Islet precursor cell (in vitro differentiated cells): ENCODE data around the gene ABCA6.

Source experiments
- DNase-seq: peaks from one replicate; pipeline ENCODE4 v3.0.0-alpha.2; 2018

Gene ABCA6

DNA sequence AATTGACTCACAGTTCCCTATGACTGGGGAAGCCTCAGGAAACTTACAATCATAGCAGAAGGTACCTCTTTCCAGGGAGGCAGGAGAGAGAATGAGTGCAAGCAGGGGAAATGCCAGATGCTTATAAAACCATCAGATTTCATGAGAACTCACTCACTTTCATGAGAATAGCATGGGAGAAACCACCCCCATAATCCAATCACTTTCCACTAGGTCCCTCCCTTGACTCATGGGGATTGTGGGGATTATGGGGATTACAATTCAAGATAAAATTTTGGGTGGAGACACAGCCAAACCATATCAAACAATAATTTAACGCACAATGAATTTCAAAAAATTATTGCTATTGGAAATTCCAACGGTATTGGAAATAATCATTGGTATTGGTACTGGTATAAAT is 96.0 kb downstream of the ABCA6 start:
- no peak for DNase-seq

DNA sequence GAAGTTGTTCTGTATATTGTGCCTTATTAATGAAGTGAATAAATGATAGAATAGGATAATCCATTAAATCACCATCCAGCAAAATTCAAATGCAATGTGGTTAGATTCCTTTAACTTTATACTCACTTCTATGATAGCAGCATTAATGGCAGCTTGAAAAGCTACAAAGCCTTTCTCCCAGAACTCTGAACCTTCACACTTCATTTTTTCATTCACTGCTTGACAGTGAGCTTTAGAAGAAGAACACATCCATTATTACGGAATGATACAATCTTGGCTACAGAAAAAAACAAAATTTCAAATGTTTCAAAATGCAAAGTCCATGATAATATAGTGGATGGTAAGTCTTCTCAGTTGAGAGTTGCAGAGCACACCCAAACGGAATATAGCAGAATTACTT is 97.3 kb downstream of the ABCA6 start:
- DNase-seq = no peak

DNA sequence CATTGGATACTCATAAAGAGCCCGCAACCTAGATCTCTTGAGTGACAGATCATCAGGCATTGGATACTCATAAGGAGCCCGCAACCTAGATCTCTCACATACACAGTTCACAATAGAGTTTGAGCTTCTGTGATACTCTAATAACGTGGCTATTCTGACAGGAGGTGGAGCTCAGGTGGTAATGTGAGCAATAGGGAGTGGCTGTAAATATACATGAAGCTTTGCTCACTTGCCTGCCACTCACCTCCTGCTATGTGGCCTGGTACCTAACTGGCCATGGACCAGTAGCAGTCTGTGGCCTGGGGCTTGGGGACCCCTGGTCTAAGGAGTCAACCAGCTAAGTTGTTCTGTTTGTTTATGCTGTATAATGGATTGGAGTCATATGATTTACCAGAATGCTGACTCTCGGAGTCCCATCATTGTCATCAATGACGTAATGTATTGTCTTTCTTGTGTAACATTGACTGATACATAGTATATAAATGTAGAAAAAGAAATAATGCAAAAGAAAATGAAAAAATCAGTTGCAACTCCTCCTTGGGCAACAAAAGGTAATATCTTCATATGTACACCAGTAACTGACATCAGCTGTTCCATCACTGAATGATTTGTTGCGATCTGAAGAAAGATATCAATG is 98.5 kb downstream of the ABCA6 start:
- DNase-seq = no peak

DNA sequence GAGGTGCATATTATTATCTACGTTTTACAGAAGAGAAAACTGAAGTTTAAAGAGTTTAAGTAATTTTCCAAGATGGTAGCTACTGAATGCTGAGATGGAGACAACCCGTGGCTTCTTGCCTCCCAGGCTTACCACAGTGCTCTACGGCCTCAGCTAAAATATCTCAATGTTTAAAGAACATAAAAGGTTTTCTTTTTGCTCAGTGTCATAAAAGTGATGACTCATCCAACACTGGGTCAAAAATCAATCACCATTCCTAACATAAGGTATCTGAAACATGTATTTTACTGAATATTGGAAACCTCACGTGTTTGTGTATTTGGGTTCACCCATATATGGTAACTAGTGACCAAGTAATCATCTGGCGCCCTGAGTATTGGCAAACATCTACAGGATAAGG is 99.4 kb downstream of the ABCA6 start:
- no peak for DNase-seq

DNA sequence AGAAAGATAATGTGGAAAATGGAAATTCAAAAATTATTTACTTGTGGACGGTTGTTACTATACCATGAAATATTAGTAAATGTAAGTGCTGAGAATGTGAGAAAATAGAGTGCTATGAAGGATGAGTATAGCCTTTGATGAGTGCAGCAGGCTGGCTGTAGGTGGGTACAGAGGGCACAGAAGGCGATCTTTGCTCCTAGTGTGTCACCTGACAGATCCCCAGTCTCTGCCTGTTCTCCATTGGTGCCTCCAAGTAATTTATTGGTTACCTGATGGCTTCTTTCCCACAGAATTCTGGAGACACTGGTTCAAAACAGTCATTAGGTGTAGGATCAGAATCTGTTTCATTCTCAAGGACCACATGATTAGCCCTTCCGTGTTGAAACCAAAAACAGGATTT is 109.9 kb downstream of the ABCA6 start:
- DNase-seq = no peak

DNA sequence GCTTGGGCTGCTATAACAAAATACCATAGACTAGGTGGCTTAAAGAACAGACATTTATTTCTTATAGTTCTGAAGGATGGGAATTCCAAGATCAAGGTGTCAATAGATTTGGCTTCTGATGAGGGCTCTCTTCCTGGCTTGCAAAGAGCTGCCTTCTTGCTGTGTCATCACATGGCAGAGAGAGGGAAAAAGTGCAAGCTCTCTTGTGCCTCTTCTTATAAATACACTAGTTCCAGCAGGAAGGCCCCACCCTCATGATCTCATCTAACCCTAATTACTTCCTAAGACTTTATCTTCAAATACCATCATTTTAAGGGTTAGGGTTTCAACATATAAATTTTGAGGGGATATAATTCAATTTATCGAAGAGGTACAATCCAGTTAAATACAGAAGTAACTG is 111.5 kb downstream of the ABCA6 start:
- DNase-seq = no peak
